DND-41 (cell line): ENCODE data around the gene SLC30A7.

Experiments used
- EZH2 ChIP-seq: IDR thresholded peaks from 3 replicates; pipeline ENCODE4 v1.6.1; 2012; ENCODE audit warnings: borderline replicate concordance, low read depth, mild to moderate bottlenecking, moderate library complexity, low read length, inconsistent platforms; ENCODE audit not compliant: severe bottlenecking
- TF ChIP-seq, protein P1 (sequence below): IDR thresholded peaks from 2 replicates; pipeline ENCODE4 v1.5.1; 2012; ENCODE audit warnings: borderline replicate concordance, low read length, moderate library complexity, mild to moderate bottlenecking; ENCODE audit not compliant: poor library complexity, severe bottlenecking; ENCODE audit errors: extremely low read depth

- TF ChIP-seq, protein P1, sequence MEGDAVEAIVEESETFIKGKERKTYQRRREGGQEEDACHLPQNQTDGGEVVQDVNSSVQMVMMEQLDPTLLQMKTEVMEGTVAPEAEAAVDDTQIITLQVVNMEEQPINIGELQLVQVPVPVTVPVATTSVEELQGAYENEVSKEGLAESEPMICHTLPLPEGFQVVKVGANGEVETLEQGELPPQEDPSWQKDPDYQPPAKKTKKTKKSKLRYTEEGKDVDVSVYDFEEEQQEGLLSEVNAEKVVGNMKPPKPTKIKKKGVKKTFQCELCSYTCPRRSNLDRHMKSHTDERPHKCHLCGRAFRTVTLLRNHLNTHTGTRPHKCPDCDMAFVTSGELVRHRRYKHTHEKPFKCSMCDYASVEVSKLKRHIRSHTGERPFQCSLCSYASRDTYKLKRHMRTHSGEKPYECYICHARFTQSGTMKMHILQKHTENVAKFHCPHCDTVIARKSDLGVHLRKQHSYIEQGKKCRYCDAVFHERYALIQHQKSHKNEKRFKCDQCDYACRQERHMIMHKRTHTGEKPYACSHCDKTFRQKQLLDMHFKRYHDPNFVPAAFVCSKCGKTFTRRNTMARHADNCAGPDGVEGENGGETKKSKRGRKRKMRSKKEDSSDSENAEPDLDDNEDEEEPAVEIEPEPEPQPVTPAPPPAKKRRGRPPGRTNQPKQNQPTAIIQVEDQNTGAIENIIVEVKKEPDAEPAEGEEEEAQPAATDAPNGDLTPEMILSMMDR: no peak
- no peak for TF ChIP-seq EZH2
Observed at GRCh38 chr1:100869996-100870395, 25.9 kb upstream of the SLC30A7 start.
